H1 (cell line): ENCODE results near the gene CHPF. TPM values are rescaled to one million over a fixed set of nuclear protein-coding genes. Genes with fewer than 3 reads are reported as not detected.

Experiments used
- CTCF ChIA-PET: fragments of 300-600 bp; sonication (Branson Sonifier 250); formaldehyde crosslinking; loops from one replicate; lab custom pipeline; 2021; ENCODE audit not compliant: partially characterized antibody; lab: Charles Lee
- POLR2A ChIA-PET: fragments of 300-600 bp; sonication (Branson Sonifier 250); formaldehyde crosslinking; loops from one replicate; lab custom pipeline; 2021; ENCODE audit warnings: inconsistent platforms; ENCODE audit not compliant: partially characterized antibody; lab: Charles Lee
- DNase-seq, 2 experiments: peaks; one replicate each; pipeline versions ENCODE4 v3.0.0 to v3.0.0-alpha.2; 2010 to 2022; ENCODE audit warnings: low spot score in 2 of 2, low read depth in 1 of 2, mixed read lengths in 1 of 2
- FAIRE-seq: peaks from 2 replicates; lab custom pipeline; 2011; peaks lifted over from hg19 to GRCh38; lab: Jason Lieb, UNC
- H2AFZ ChIP-seq: 2 replicates; pipeline ENCODE4 v1.8.1; 2012; ENCODE audit warnings: low read length, inconsistent platforms
- H2AK5ac ChIP-seq: 2 replicates; pipeline ENCODE4 v1.6.1; 2013; ENCODE audit warnings: low read depth, low read length
- H2BK120ac ChIP-seq: replicated peaks from 2 replicates; pipeline ENCODE3; 2013; ENCODE audit warnings: low read depth, low read length, inconsistent platforms
- H2BK12ac ChIP-seq: 2 replicates; pipeline ENCODE4 v1.6.1; 2013; ENCODE audit warnings: low read depth, low read length
- H2BK15ac ChIP-seq: 2 replicates; pipeline ENCODE4 v1.6.1; 2013; ENCODE audit warnings: low read length
- H2BK20ac ChIP-seq: 2 replicates; pipeline ENCODE4 v1.6.1; 2013; ENCODE audit warnings: low read length
- H2BK5ac ChIP-seq: 2 replicates; pipeline ENCODE4 v1.6.1; 2013; ENCODE audit warnings: low read depth, low read length
- H3K14ac ChIP-seq: 2 replicates; pipeline ENCODE4 v1.6.1; 2013; ENCODE audit warnings: inconsistent platforms; ENCODE audit not compliant: insufficient read length
- H3K18ac ChIP-seq: 2 replicates; pipeline ENCODE4 v1.6.1; 2013; ENCODE audit warnings: low read length; ENCODE audit errors: extremely low read depth
- H3K23ac ChIP-seq: 2 replicates; pipeline ENCODE4 v1.6.1; 2013; ENCODE audit warnings: inconsistent platforms; ENCODE audit not compliant: insufficient read length
- H3K23me2 ChIP-seq: 2 replicates; pipeline ENCODE4 v1.6.1; 2013; ENCODE audit warnings: low read depth, low read length
- H3K27ac ChIP-seq: 2 replicates; pipeline ENCODE4 v1.6.1; 2011; ENCODE audit warnings: low read depth, low read length, inconsistent platforms
- H3K27me3 ChIP-seq, 4 experiments: replicated peaks in 1 of 4; 1 replicate in 1 of 4; 2 replicates in 3 of 4; pipeline versions ENCODE4 v1.6.1 to v1.8.1; 2011 to 2013; ENCODE audit warnings: low read length in 3 of 4, mild to moderate bottlenecking in 3 of 4, inconsistent platforms in 2 of 4, mixed read lengths in 2 of 4, moderate library complexity in 1 of 4; ENCODE audit not compliant: control insufficient read depth in 3 of 4, insufficient read depth in 3 of 4; ENCODE audit errors: extremely low read depth in 1 of 4
- H3K36me3 ChIP-seq, 4 experiments: 2 replicates each; pipeline versions ENCODE4 v1.6.1 to v1.8.1; 2011 to 2013; ENCODE audit warnings: mild to moderate bottlenecking in 4 of 4, low read length in 3 of 4, moderate library complexity in 2 of 4, control low read depth in 1 of 4, inconsistent platforms in 1 of 4; ENCODE audit not compliant: insufficient read depth in 4 of 4, control insufficient read depth in 2 of 4
- H3K4ac ChIP-seq: replicated peaks from 2 replicates; pipeline ENCODE3; 2013; ENCODE audit warnings: low read length, low read depth, mixed read lengths, inconsistent platforms; ENCODE audit not compliant: insufficient read length
- H3K4me1 ChIP-seq, 4 experiments: replicated peaks in 1 of 4; 1 replicate in 1 of 4; 2 replicates in 3 of 4; pipeline versions ENCODE4 v1.6.1 to v1.8.1; 2011 to 2013; ENCODE audit warnings: low read length in 3 of 4, inconsistent platforms in 2 of 4, mixed read lengths in 1 of 4; ENCODE audit not compliant: insufficient read depth in 4 of 4, control insufficient read depth in 3 of 4
- H3K4me2 ChIP-seq, 2 experiments: 2 replicates each; pipeline versions ENCODE4 v1.6.1 to v1.8.1; 2011 to 2013; ENCODE audit warnings: low read depth in 2 of 2, low read length in 2 of 2, control low read depth in 1 of 2, inconsistent platforms in 1 of 2, mild to moderate bottlenecking in 1 of 2; ENCODE audit not compliant: insufficient read depth in 1 of 2
- H3K4me3 ChIP-seq, 4 experiments: fragments of 200-600, 300-600 bp in 1 of 4; sonication (generic), shearing (Covaris generic), sonication (Bioruptor Twin) in 1 of 4; 2 replicates each; pipeline versions ENCODE4 v1.5.1 to v1.8.1; 2011 to 2016; ENCODE audit warnings: low read length in 4 of 4, low read depth in 3 of 4, control low read depth in 2 of 4, inconsistent platforms in 2 of 4, mild to moderate bottlenecking in 2 of 4, mixed read lengths in 1 of 4, moderate library complexity in 1 of 4; ENCODE audit not compliant: insufficient read depth in 2 of 4; ENCODE audit errors: extremely low read depth in 1 of 4
- H3K56ac ChIP-seq: replicated peaks from 2 replicates; pipeline ENCODE3; 2013; ENCODE audit warnings: low read depth, mild to moderate bottlenecking, mixed read lengths, low read length, inconsistent platforms; ENCODE audit not compliant: insufficient read length
- H3K79me1 ChIP-seq: 2 replicates; pipeline ENCODE4 v1.6.1; 2013; ENCODE audit warnings: low read depth, low read length, control low read depth
- H3K79me2 ChIP-seq, 2 experiments: 2 replicates each; pipeline versions ENCODE4 v1.6.1 to v1.8.1; 2012 to 2013; ENCODE audit warnings: low read length in 2 of 2, mild to moderate bottlenecking in 2 of 2, inconsistent platforms in 1 of 2; ENCODE audit not compliant: insufficient read depth in 2 of 2, control insufficient read depth in 1 of 2
- H3K9ac ChIP-seq, 4 experiments: replicated peaks in 1 of 4; 1 replicate in 1 of 4; 2 replicates in 3 of 4; pipeline versions ENCODE4 v1.6.1 to v1.8.1; 2011 to 2013; ENCODE audit warnings: low read depth in 3 of 4, low read length in 3 of 4, control low read depth in 2 of 4, mild to moderate bottlenecking in 2 of 4, moderate library complexity in 2 of 4, inconsistent platforms in 1 of 4; ENCODE audit errors: extremely low read depth in 1 of 4
- H3K9me3 ChIP-seq, 2 experiments: 2 replicates each; pipeline versions ENCODE4 v1.6.1 to v1.8.1; 2012 to 2013; ENCODE audit warnings: mild to moderate bottlenecking in 2 of 2, moderate library complexity in 2 of 2, control low read depth in 1 of 2, inconsistent platforms in 1 of 2, low read depth in 1 of 2, low read length in 1 of 2, mixed read lengths in 1 of 2; ENCODE audit not compliant: insufficient read depth in 2 of 2
- H4K20me1 ChIP-seq, 2 experiments: replicated peaks in 1 of 2; 2 replicates each; pipeline versions ENCODE3 to v1.8.1; 2011 to 2013; ENCODE audit warnings: inconsistent platforms in 2 of 2, low read length in 2 of 2, mild to moderate bottlenecking in 1 of 2; ENCODE audit not compliant: insufficient read depth in 2 of 2, control insufficient read depth in 1 of 2
- H4K5ac ChIP-seq: 2 replicates; pipeline ENCODE4 v1.6.1; 2013; ENCODE audit warnings: low read length, low read depth, mixed read lengths, inconsistent platforms; ENCODE audit not compliant: insufficient read length
- H4K8ac ChIP-seq: 2 replicates; pipeline ENCODE4 v1.8.0; 2013; ENCODE audit warnings: mild to moderate bottlenecking, moderate library complexity, low read length, inconsistent platforms; ENCODE audit not compliant: insufficient read depth; ENCODE audit errors: extremely low read depth
- H4K91ac ChIP-seq: replicated peaks from 2 replicates; pipeline ENCODE3; 2013; ENCODE audit warnings: low read length, mixed read lengths, inconsistent platforms; ENCODE audit not compliant: insufficient read length
- EZH2 ChIP-seq: fragments of 200-600 bp; sonication (generic); IDR thresholded peaks from 2 replicates; pipeline ENCODE4 v1.7.1; 2012; ENCODE audit warnings: low read depth, mild to moderate bottlenecking, moderate library complexity, low read length, inconsistent platforms; ENCODE audit not compliant: severe bottlenecking
- GABPA ChIP-seq: IDR thresholded peaks from 2 replicates; pipeline ENCODE4 v1.6.1; 2011; ENCODE audit warnings: mild to moderate bottlenecking, low read length, moderate library complexity, borderline replicate concordance; ENCODE audit not compliant: insufficient read depth
- RBBP5 ChIP-seq: IDR thresholded peaks from 2 replicates; pipeline ENCODE4 v1.7.1; 2012; ENCODE audit warnings: low read depth, mild to moderate bottlenecking, inconsistent platforms, low read length, moderate library complexity, borderline replicate concordance
- RNF2 ChIP-seq: fragments of 200-900, 300-1000 bp; sonication (generic); IDR thresholded peaks from 2 replicates; pipeline ENCODE4 v1.7.1; 2016; ENCODE audit warnings: borderline replicate concordance, low read depth, mild to moderate bottlenecking, antibody characterized with exemption, low read length; ENCODE audit not compliant: poor library complexity, severe bottlenecking; ENCODE audit errors: missing control alignments
- SUZ12 ChIP-seq: fragments of 200-600 bp; sonication (generic); IDR thresholded peaks from 2 replicates; pipeline ENCODE4 v1.6.1; 2012; ENCODE audit warnings: mild to moderate bottlenecking, inconsistent platforms, low read length, moderate library complexity, mixed read lengths
- TCF12 ChIP-seq: IDR thresholded peaks from 2 replicates; pipeline ENCODE4 v1.6.1; 2011; ENCODE audit warnings: low read depth, mild to moderate bottlenecking, low read length
- WGBS, 2 experiments: shearing (Covaris generic) in 1 of 2; methylation state at CpG; one replicate each; pipeline versions ENCODE4 v1.1.6 to v1.1.7; 2013 to 2015; ENCODE audit warnings: low lambda C conversion rate in 2 of 2, mixed read lengths in 2 of 2, inconsistent platforms in 1 of 2, low coverage in 1 of 2, missing lambda C conversion rate in 1 of 2; ENCODE audit not compliant: insufficient replicate concordance in 2 of 2, insufficient coverage in 1 of 2, insufficient read length in 1 of 2; ENCODE audit errors: extremely low coverage in 1 of 2, missing lambda C conversion rate in 1 of 2; 5-methylcytosine and 5-hydroxymethylcytosine counted together
- polyA plus RNA-seq, 7 experiments: library from polyadenylated mRNA; depleted of rRNA in 3 of 7; stranded (reverse) in 5 of 7; unstranded in 2 of 7; fragments of >200 nt in 5 of 7; fragments of 200-250 nt in 2 of 7; gene quantifications; 1 replicate in 5 of 7; 2 replicates in 1 of 7; 4 replicates in 1 of 7; pipeline versions ENCODE4 v1.2.1 to v1.2.3, GENCODE V29; 2011 to 2013; ENCODE audit warnings: missing spikeins in 2 of 7, mixed read lengths in 2 of 7
- total RNA-seq: library from RNA; stranded (reverse); fragmentation: NEBNext Ultra II Directional; extraction: Animal tissue kit (Norgen Biotek cat#: 25700); gene quantifications from 2 replicates; pipeline ENCODE4 v1.2.1, GENCODE V29; 2021
- TF ChIP-seq, protein P1 (sequence below), 3 experiments: IDR thresholded peaks; 1 replicate in 2 of 3; 2 replicates in 1 of 3; pipeline versions ENCODE4 v1.5.1 to v1.6.1; 2011; ENCODE audit warnings: low read length in 3 of 3, mild to moderate bottlenecking in 3 of 3, inconsistent platforms in 2 of 3, low read depth in 1 of 3, moderate library complexity in 1 of 3; ENCODE audit not compliant: insufficient read depth in 1 of 3; ENCODE audit errors: control extremely low read depth in 1 of 3

Gene CHPF
- total and polyA plus RNA-seq, 2 of the 8 experiments (the other 6 are each of a cell fraction or from before 2014, with no cell fraction given), result 62.9 to 67.3 TPM

DNA sequence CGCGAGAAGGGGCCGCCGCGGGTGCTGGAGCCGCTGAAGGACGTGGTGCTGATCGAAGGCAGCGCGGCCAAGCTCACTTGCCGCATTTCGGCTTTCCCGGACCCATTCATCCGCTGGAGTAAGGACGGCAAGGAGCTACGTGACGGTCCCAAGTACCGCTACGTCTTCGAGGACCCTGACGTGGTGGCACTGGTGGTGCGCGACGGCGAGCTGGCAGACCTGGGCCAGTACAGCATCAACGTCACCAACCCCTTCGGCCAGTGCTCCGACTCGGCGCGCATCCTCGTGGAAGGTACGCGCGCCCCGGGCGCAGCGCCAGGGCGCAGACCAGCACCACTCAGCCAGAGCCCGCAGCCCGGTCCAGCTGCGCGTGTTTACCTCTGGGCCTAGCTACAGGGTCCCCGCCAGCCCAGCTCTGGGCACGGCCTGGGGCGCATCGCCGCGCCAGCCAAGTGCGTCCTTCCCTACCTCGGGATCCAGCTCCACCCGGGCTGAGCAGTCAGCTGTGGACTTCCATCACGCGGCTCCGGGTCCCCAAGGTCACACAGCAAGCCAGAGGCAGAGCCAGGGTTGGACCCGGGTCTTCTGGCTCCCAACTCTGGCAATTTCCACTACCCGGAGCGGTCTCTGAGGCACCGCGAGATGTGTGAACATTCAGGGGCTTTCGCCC, 46.6 kb downstream of the CHPF start:
- H3K27me3 ChIP-seq, result peaks cover 20 to 44% (median 32%) of the 10 kb centered on the region in 4 experiments
- H3K4ac ChIP-seq, result no peak overlapping the region
- DNase-seq, result no peak
- TF ChIP-seq TCF12, result no peak
- 0 out of 2 replicates have a peak, but pooled peaks have one; percentile 41 for TF ChIP-seq GABPA
- TF ChIP-seq RBBP5, result 0 out of 2 replicates have a peak, but pooled peaks have one; percentile 35
- peak; percentile 59 for TF ChIP-seq RNF2
- TF ChIP-seq, protein P1, sequence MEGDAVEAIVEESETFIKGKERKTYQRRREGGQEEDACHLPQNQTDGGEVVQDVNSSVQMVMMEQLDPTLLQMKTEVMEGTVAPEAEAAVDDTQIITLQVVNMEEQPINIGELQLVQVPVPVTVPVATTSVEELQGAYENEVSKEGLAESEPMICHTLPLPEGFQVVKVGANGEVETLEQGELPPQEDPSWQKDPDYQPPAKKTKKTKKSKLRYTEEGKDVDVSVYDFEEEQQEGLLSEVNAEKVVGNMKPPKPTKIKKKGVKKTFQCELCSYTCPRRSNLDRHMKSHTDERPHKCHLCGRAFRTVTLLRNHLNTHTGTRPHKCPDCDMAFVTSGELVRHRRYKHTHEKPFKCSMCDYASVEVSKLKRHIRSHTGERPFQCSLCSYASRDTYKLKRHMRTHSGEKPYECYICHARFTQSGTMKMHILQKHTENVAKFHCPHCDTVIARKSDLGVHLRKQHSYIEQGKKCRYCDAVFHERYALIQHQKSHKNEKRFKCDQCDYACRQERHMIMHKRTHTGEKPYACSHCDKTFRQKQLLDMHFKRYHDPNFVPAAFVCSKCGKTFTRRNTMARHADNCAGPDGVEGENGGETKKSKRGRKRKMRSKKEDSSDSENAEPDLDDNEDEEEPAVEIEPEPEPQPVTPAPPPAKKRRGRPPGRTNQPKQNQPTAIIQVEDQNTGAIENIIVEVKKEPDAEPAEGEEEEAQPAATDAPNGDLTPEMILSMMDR (IDR thresholded peaks at IDR 0.05; ENCODE audit: control extremely low read depth in 1 of 3, insufficient read depth in 1 of 3, low read depth in 1 of 3, low read length in 3 of 3), result peak in 1 of 3 experiments; percentile 6; a peak in 1 of 4 replicates
- peak; percentile 89 for TF ChIP-seq EZH2
- TF ChIP-seq SUZ12, result peak; percentile 92

More for the DNA sequence above, 46.6 kb downstream of the CHPF start:
- Histone ChIP-seq H3K4me2 (peak overlapping the region; percentile 97 to 99), H3K79me2 (no peaks in the 10 kb centered on the region), H3K14ac (no peak overlapping the region), H2BK120ac (no peak overlapping the region), H2BK12ac (peak overlapping the region; percentile 99; the same call in 1 of the 2 replicates), H4K20me1 (no peaks in the 10 kb centered on the region), H2AFZ (peak overlapping the region; percentile 1; the same call in 1 of the 2 replicates), H4K5ac (no peak overlapping the region), H3K4me3 (peak overlapping the region; percentile 32 to 72 (median 64); a peak in 7 of 8 replicates), H3K23me2 (peaks cover 24% of the 10 kb centered on the region), H2BK20ac (peak overlapping the region; percentile 27; the same call in 1 of the 2 replicates), H4K91ac (no peak overlapping the region), H2AK5ac (no peak overlapping the region), H3K9ac (no peak overlapping the region; a peak in 1 of 7 replicates), H3K79me1 (no peaks in the 10 kb centered on the region), H2BK15ac (peak overlapping the region; percentile 72; the same call in 1 of the 2 replicates), H2BK5ac (peak overlapping the region; percentile 48; the same call in 1 of the 2 replicates), H3K36me3 (no peaks in the 10 kb centered on the region), H3K4me1 (peaks cover 9 to 43% (median 23%) of the 10 kb centered on the region in 4 experiments), H3K27ac (no peak overlapping the region), H3K9me3 (no peaks in the 10 kb centered on the region), H4K8ac (peak overlapping the region; percentile 73), H3K56ac (no peak overlapping the region), H3K18ac (no peak overlapping the region; the same call in 1 of the 2 replicates), H3K23ac (no peak overlapping the region)
- CTCF ChIA-PET, result interaction anchor here (0.8 to 113.1 kb wide), 10 partner anchors 8 to 500 kb away, joined by 3 to 7248 read pairs (median 4); partner anchors contain the start of genes ASIC4, CHPF, DES and GMPPA
- no peak for FAIRE-seq
- POLR2A ChIA-PET, result interaction anchor here (0.8 to 19.9 kb wide), 12 partner anchors 8 to 61 kb away, joined by 3 to 216 read pairs (median 3); partner anchors contain the start of genes ASIC4, CHPF and TMEM198
- WGBS, 2 experiments, result 14% methylated on average over 61 of the region's 61 CpGs; no CpG with 5 or more reads in 1 of the 2 experiments
